WTC11 (cell line): ENCODE measurements around the gene PLBD2. TPM values are rescaled to one million over a fixed set of nuclear protein-coding genes. Genes with fewer than 3 reads are reported as not detected.

Experiments used
- ATAC-seq: fragments of 200-7000 bp; cut with Tn5 transposase; 2 replicates; pipeline ENCODE4 v1.10.0; 2021; ENCODE audit warnings: mild to moderate bottlenecking, moderate library complexity
- CTCF ChIA-PET: fragments of 300-600 bp; sonication (Branson Sonifier 250); formaldehyde crosslinking; loops from one replicate; lab custom pipeline; 2021; ENCODE audit warnings: antibody characterized with exemption; lab: Charles Lee
- POLR2A ChIA-PET: fragments of 350-600 bp; sonication (Branson Sonifier 250); formaldehyde crosslinking; loops from one replicate; lab custom pipeline; 2021; ENCODE audit warnings: antibody characterized with exemption; lab: Charles Lee
- DNase-seq: peaks from one replicate; pipeline ENCODE4 v3.0.0; 2021; ENCODE audit warnings: low spot score
- H3K27ac Mint-ChIP-seq: 2 replicates; pipeline ENCODE4 v1.8.0; 2021; ENCODE audit warnings: mixed read lengths
- H3K27me3 Mint-ChIP-seq: 2 replicates; pipeline ENCODE4 v1.8.0; 2021; ENCODE audit warnings: low read depth, mild to moderate bottlenecking, moderate library complexity, mixed read lengths
- H3K36me3 Mint-ChIP-seq: 2 replicates; pipeline ENCODE4 v1.8.0; 2021; ENCODE audit warnings: mixed read lengths
- H3K4me1 Mint-ChIP-seq: 2 replicates; pipeline ENCODE4 v1.8.0; 2022; ENCODE audit warnings: mixed read lengths
- H3K4me3 Mint-ChIP-seq: 2 replicates; pipeline ENCODE4 v1.8.0; 2021; ENCODE audit warnings: mild to moderate bottlenecking, moderate library complexity, mixed read lengths
- H3K9me3 Mint-ChIP-seq: 2 replicates; pipeline ENCODE4 v1.8.0; 2021; ENCODE audit warnings: mixed read lengths
- AFF4 ChIP-seq: sonication (generic); formaldehyde crosslinking; IDR thresholded peaks from 2 replicates; pipeline ENCODE4 v1.8.1; 2023; ENCODE audit warnings: mild to moderate bottlenecking, missing genetic modification reagents, borderline replicate concordance
- ARID4B ChIP-seq: sonication (generic); formaldehyde crosslinking; IDR thresholded peaks from 2 replicates; pipeline ENCODE4 v1.8.0; 2023; ENCODE audit warnings: missing genetic modification reagents, mild to moderate bottlenecking, borderline replicate concordance
- CBFB ChIP-seq: sonication (generic); formaldehyde crosslinking; IDR thresholded peaks from 2 replicates; pipeline ENCODE4 v1.8.1; 2022; ENCODE audit warnings: mild to moderate bottlenecking, low read depth, missing genetic modification reagents
- E2F4 ChIP-seq: sonication (generic); formaldehyde crosslinking; IDR thresholded peaks from 2 replicates; pipeline ENCODE4 v1.8.1; 2022; ENCODE audit warnings: low read depth, mild to moderate bottlenecking, moderate library complexity, missing genetic modification reagents, borderline replicate concordance
- FOXP4 ChIP-seq: sonication (generic); formaldehyde crosslinking; IDR thresholded peaks from 2 replicates; pipeline ENCODE4 v1.8.0; 2022; ENCODE audit warnings: mild to moderate bottlenecking, missing genetic modification reagents
- GTF2I ChIP-seq: fragments of 250-450 bp; sonication (Bioruptor Pico); conservative IDR thresholded peaks from 2 replicates; pipeline ENCODE4 v1.4.0; 2021; ENCODE audit warnings: mild to moderate bottlenecking
- JUN ChIP-seq: sonication (generic); formaldehyde crosslinking; IDR thresholded peaks from 2 replicates; pipeline ENCODE4 v1.8.0; 2023; ENCODE audit warnings: mild to moderate bottlenecking, missing genetic modification reagents
- KAT7 ChIP-seq: sonication (generic); formaldehyde crosslinking; IDR thresholded peaks from 2 replicates; pipeline ENCODE4 v1.8.1; 2023; ENCODE audit warnings: missing genetic modification reagents, mild to moderate bottlenecking, borderline replicate concordance
- MXD4 ChIP-seq: fragments of 250-450 bp; sonication (Bioruptor Pico); IDR thresholded peaks from 2 replicates; pipeline ENCODE4 v1.8.0; 2021; ENCODE audit warnings: mild to moderate bottlenecking, moderate library complexity, borderline replicate concordance
- MYBL2 ChIP-seq: sonication (generic); formaldehyde crosslinking; IDR thresholded peaks from 2 replicates; pipeline ENCODE4 v1.8.1; 2023; ENCODE audit warnings: mild to moderate bottlenecking, moderate library complexity, missing genetic modification reagents
- NFE2L1 ChIP-seq: sonication (generic); formaldehyde crosslinking; IDR thresholded peaks from 2 replicates; pipeline ENCODE4 v1.8.1; 2023; ENCODE audit warnings: missing genetic modification reagents
- OVOL2 ChIP-seq: fragments of 250-450 bp; sonication (Bioruptor Pico); IDR thresholded peaks from 2 replicates; pipeline ENCODE4 v1.9.0; 2021; ENCODE audit warnings: mild to moderate bottlenecking, borderline replicate concordance
- PRDM15 ChIP-seq: sonication (generic); formaldehyde crosslinking; IDR thresholded peaks from 2 replicates; pipeline ENCODE4 v1.8.0; 2022; ENCODE audit warnings: missing genetic modification reagents
- TEAD4 ChIP-seq: sonication (generic); formaldehyde crosslinking; IDR thresholded peaks from 2 replicates; pipeline ENCODE4 v1.8.0; 2022; ENCODE audit warnings: mild to moderate bottlenecking, missing genetic modification reagents
- USF1 ChIP-seq: sonication (generic); formaldehyde crosslinking; IDR thresholded peaks from 2 replicates; pipeline ENCODE4 v1.8.0; 2022; ENCODE audit warnings: mild to moderate bottlenecking, missing genetic modification reagents
- ZNF138 ChIP-seq: sonication (generic); formaldehyde crosslinking; conservative IDR thresholded peaks from 2 replicates; pipeline ENCODE4 v1.8.1; 2022; ENCODE audit warnings: mild to moderate bottlenecking, moderate library complexity, missing genetic modification reagents
- ZNF263 ChIP-seq: sonication (generic); formaldehyde crosslinking; IDR thresholded peaks from 2 replicates; pipeline ENCODE4 v1.8.1; 2022; ENCODE audit warnings: low read depth, mild to moderate bottlenecking, moderate library complexity, missing genetic modification reagents
- total RNA-seq: library from RNA; stranded (reverse); gene quantifications from 3 replicates; pipeline ENCODE4 v1.2.3, GENCODE V29; 2021

Gene PLBD2
- total RNA-seq, 1 experiment from 2014 or later: 34.8 TPM

- TF ChIP-seq GTF2I (no peak), OVOL2 (CRISPR knock-in tag) (no peak), MXD4 (CRISPR knock-in tag) (no peak)
These were observed 10.5 kb upstream of the PLBD2 start (continued) for GRCh38 chr12:113347892-113348291.

GRCh38 chr12:113348849-113349536 is 9.4 kb upstream of the PLBD2 start:
- Mint-ChIP-seq H3K27me3 (no peaks in the 10 kb centered on the region), H3K4me3 (peak overlapping the region; percentile 47), H3K27ac (peak overlapping the region; percentile 63), H3K36me3 (no peaks in the 10 kb centered on the region), H3K9me3 (no peaks in the 10 kb centered on the region), H3K4me1 (peaks cover 18% of the 10 kb centered on the region)
- peak; percentile 87 for ATAC-seq
- CTCF ChIA-PET: interaction anchor here (0.9 to 2.6 kb wide), 6 partner anchors 9 to 175 kb away, joined by 3 to 16 read pairs (median 4); no protein-coding TSS in a partner anchor
- POLR2A ChIA-PET: interaction anchor here (0.6 kb wide), 1 partner anchor 104 kb away, joined by 16 read pairs; no protein-coding TSS in a partner anchor
- no peak for DNase-seq
- no peak for TF ChIP-seq MYBL2 (CRISPR knock-in tag)
- TF ChIP-seq OVOL2 (CRISPR knock-in tag): no peak
- no peak for TF ChIP-seq KAT7 (CRISPR knock-in tag)
- TF ChIP-seq NFE2L1: no peak
- no peak for TF ChIP-seq ZNF263 (CRISPR knock-in tag)
- TF ChIP-seq ZNF138 (CRISPR knock-in tag): no peak
- TF ChIP-seq ARID4B: no peak
- no peak for TF ChIP-seq FOXP4 (CRISPR knock-in tag)
- TF ChIP-seq JUN (CRISPR knock-in tag): no peak
- TF ChIP-seq USF1 (CRISPR knock-in tag): no peak
- no peak for TF ChIP-seq PRDM15
- no peak for TF ChIP-seq TEAD4 (CRISPR knock-in tag)
- TF ChIP-seq E2F4 (CRISPR knock-in tag): no peak
- no peak for TF ChIP-seq AFF4 (CRISPR knock-in tag)
- no peak for TF ChIP-seq CBFB (CRISPR knock-in tag)
